HG02642 (cell line): Measurements from ENCODE around the gene ARL5C.
"Not testable (repeated sequence)": the region's sequence is repeated elsewhere in the genome, so short reads cannot be mapped to it uniquely, and the experiment has no call there.

Experiments
- ATAC-seq: cut with Tn5 transposase; IDR thresholded peaks from one replicate; pipeline ENCODE4 v1.9.1; 2021; ENCODE audit warnings: mild to moderate bottlenecking; ENCODE audit not compliant: unreplicated experiment, poor library complexity

Gene ARL5C

GRCh38 chr17:39169518-39169917 is 3.6 kb upstream of the ARL5C start:
- ATAC-seq, result no peak

GRCh38 chr17:39169101-39169500 is 3.1 kb upstream of the ARL5C start:
- ATAC-seq, result no peak

DNA sequence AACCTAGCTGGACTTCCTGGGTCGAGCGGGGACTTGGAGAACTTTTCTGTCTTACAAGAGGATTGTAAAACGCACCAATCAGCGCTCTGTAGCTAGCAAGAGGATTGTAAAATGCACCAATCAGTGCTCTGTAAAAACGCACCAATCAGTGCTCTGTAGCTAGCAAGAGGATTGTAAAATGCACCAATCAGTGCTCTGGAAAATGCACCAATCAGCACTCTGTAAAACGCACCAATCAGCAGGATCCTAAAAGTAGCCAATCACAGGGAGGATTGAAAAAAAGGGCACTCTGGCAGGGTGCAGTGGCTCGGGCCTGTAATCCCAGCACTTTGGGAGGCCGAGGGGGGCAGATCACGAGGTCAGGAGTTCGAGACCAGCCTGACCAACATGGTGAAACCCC is 2.5 kb upstream of the ARL5C start:
- ATAC-seq, result not testable (repeated sequence)

- no peak for ATAC-seq
Measured at GRCh38 chr17:39167476-39167875, 1.5 kb upstream of the ARL5C start.

DNA sequence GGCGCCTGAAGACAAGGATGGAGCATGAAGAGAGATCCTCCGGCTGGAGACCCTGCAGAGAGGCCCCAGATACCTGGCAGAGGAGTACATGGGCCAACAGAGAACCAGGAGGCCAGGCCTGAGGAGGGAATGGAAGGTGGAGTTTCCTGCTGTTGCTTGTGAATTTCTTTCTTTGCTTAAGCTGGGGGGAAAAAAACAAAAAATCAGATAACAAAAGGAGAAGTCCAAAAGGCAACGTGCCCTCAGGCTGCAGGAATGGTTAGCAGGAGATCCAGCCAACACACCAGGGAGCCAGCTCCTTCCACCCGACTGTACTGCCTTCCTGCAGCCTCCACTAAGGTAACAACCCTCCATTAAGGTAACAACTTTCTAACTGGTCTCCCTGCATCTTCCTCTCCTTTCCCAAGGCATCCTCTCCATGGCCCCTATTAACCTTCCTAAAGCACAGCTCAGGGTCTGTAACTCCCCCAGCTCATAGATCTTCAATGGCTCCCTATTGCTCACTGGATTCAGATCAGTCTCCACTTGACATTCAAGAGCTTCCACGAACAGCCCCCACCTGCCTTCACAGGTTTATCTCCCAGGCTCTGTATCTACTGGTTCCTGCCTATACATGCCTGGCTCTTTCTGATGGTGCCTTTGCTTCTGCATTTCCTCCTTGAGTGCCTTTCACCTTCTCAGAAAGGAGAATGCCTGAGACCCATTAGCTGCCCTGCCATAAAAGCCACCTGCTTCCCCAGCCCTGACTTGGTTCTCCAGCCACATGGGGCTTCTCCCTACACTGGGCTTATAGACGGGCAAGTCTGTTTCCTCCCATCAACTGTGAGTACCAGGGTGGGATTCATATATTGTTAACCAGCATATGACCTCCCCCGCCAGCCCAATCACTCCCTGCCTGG is 725 bp upstream of the ARL5C start:
- no peak for ATAC-seq

GRCh38 chr17:39165178-39165840 is 652 bp downstream of the ARL5C start:
- peak; percentile 7 for ATAC-seq

GRCh38 chr17:39164675-39165143 is 1.3 kb downstream of the ARL5C start:
- ATAC-seq, result peak; percentile 81

DNA sequence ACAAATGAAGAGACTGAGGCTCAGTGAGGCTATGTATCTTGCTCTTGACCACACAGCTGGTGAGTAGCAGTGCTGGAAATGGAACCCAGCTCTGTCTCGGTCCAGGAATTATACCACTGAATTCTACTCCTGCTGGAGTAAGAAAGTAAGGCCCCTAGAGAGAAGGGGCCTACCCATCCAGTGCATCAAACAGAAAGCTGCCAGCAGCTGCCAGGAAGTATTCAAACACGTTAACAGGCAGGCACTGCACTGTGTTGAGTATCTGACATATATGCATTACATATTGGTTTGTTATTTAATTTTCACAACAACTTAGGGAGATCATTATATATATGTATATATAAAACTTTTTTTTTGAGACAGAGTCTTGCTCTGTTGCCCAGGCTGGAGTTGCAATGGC is 4.0 kb downstream of the ARL5C start:
- no peak for ATAC-seq

GRCh38 chr17:39158623-39159022 is 7.3 kb downstream of the ARL5C start:
- ATAC-seq, result no peak

- ATAC-seq, result no peak
Measured at GRCh38 chr17:39156491-39156890, 9.5 kb downstream of the ARL5C start.

- no peak for ATAC-seq
Measured at GRCh38 chr17:39155654-39156053, 10.3 kb downstream of the ARL5C start.

DNA sequence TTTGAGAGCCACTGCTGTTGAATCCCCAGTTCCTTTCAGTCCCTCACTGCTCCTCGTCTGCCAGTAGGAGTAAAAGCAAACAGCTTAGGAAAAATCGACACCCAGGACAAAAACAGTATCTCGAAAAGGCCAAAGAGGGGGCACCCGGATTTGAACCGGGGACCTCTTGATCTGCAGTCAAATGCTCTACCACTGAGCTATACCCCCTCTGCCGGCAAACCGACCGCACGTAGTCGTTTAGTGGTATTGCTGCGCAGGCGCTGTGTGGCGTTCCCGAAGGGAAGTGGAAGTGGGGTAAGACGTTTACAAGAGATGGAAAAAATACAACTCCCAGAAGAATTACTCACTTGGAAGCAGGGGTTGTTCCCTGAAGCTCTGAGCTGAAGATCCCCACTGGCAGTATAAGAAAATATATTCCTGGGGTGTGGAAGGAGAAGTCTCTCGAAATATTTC is 12.3 kb downstream of the ARL5C start:
- ATAC-seq, result peak; percentile 56

DNA sequence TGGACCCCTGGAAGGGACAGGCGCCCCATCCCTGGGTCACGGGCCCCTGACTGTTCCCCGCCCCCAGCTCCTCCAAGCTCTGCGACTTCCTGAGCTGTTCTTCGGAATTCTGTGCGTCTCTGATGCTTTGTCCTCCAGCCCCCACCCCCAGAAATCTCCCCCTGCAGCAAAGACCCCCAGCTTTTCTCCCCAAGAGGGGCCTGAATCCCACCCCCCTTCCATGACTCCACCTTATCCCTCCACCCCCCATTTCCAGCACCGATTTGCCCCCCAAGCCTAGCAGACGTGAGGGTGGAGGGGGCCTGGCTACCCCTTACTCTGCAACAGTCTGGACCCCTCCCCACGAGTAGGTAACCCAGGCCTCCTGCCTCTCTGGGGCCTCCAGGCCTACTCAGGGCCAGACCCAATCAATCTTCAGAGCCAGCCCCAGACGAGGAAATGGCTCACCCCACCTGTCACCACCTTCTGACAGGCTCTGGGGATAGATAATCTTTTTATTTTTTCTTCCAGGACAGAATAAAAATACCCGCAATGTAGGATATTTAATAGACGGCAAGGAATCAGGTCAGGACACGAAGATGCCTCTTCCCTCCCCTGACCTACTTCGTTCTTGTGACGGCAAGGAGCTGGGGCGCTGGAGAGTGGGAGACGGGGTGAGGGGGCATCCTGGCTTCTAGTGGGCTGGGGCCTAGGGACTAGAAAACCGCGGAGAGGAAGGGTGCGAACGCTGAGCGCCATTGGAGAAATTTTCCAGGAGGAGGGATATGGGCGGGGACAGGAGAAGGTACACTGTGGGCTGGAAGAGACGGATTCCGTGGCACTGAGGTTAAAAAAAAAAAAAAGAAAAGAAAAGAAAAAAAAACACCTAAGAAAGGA is 13.8 kb downstream of the ARL5C start:
- ATAC-seq, result no peak

DNA sequence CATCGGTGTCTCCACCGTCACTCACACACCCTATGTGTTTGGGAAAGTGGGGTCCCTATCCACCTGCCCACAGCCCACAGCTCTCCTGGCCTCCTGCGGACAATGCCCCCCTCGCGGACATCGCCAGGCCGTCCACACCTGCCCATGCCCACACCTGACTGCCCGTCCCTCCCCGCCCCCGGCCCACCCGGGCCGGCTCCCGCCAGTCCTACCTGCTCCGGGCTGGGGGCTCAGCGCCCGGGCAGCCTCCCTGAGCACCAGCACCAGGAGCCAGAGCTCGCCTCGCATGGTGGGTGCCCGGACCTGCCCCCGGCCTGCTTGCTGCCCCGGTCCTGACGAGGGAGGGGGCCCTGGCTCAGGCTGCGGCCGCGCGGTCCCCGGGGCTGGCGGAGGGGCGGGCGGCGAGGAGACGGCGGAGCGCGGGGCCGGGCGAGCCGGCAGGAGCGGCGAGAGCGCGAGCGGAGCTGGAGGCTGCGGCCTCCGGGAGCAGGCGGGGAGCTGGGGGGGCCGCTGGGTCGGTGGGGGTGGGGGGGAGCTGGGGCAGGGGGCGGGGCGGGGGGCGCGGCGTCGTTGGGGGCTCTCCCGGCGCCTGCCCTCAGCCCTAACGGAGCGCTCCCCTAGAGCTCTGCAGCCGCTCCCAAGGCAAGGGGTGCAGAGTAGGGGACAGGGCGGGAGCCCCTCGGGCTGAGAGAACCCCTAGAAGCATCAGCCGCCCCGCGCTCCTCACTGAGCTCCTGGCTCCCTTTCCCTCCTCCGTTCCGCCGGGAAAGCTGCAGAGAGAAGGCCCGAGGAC is 14.6 kb downstream of the ARL5C start, which contains the start of gene PLXDC1:
TSS of gene PLXDC1 (minus strand) at position 488 of the 793 bp plus-strand sequence. CDS start at position 288, 200 bp downstream.
- ATAC-seq, result no peak

GRCh38 chr17:39150795-39151149 is 15.2 kb downstream of the ARL5C start:
- ATAC-seq, result no peak

- ATAC-seq, result no peak
Measured at GRCh38 chr17:39150104-39150634, 15.8 kb downstream of the ARL5C start.

- ATAC-seq, result no peak
Measured at GRCh38 chr17:39147221-39148185, 18.5 kb downstream of the ARL5C start.

- no peak for ATAC-seq
Measured at GRCh38 chr17:39146273-39146672, 19.7 kb downstream of the ARL5C start.
